ENCODE measurements around the gene LIMD2. TPM values are rescaled to one million over a fixed set of nuclear protein-coding genes. Genes with fewer than 3 reads are reported as not detected.

The LIMD2 gene
- total RNA-seq, 6 experiments from 2014 or later = 2.8 to 9.4 (median 5.2) TPM

DNA sequence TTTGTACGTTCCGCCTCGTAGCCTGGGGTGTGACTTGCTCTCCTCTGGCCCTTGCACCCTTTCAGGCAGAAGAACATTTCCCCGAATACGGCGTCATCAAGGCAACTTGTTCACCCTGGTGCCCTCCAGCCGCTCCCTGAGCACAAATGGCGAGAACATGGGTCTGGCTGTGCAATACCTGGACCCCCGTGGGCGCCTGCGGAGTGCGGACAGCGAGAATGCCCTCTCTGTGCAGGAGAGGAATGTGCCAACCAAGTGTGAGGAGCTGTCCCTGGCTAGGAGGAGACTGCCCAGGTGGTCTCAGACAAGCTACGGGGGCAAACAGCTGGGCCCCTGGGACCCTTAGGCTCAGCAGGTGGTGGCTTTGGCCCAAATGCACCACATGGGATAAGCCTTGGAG lies 10.4 kb downstream of the LIMD2 start:
- peaks cover 0 to 78% (median 28%) of the 10 kb centered on the region in 4 donors for H3K36me3 ChIP-seq
- TF ChIP-seq, protein P1, sequence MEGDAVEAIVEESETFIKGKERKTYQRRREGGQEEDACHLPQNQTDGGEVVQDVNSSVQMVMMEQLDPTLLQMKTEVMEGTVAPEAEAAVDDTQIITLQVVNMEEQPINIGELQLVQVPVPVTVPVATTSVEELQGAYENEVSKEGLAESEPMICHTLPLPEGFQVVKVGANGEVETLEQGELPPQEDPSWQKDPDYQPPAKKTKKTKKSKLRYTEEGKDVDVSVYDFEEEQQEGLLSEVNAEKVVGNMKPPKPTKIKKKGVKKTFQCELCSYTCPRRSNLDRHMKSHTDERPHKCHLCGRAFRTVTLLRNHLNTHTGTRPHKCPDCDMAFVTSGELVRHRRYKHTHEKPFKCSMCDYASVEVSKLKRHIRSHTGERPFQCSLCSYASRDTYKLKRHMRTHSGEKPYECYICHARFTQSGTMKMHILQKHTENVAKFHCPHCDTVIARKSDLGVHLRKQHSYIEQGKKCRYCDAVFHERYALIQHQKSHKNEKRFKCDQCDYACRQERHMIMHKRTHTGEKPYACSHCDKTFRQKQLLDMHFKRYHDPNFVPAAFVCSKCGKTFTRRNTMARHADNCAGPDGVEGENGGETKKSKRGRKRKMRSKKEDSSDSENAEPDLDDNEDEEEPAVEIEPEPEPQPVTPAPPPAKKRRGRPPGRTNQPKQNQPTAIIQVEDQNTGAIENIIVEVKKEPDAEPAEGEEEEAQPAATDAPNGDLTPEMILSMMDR (IDR thresholded peaks at IDR 0.05) = no peak
- no peak for TF ChIP-seq POLR2A (IDR thresholded peaks at IDR 0.05)

DNA sequence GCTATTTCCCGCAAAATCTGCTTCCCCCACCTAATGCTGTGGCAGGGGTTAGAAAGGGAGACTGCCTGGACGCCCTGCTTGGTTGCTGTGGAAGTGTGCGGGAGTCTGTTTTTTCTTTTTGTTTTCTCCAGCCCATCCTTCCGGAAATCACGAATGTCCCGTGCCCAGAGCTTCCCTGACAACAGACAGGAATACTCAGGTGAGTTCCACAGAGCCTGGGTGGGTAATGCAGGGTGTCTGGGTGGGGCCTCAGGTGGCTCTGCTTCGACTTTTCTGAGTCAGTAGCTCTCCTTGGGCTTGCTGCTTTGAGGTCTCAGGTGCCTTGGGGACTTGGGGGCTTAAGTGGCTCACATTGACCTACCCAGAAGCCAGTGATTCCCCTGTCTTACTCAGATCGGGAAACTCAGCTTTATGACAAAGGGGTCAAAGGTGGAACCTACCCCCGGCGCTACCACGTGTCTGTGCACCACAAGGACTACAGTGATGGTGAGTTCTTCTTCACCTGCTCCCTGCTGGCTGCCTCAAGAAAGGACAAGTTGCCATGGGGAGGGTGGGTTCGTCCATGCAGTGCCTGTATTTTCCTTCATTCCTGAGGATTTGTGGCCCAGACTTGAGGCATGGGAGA lies 11.4 kb downstream of the LIMD2 start:
- intact Hi-C loops (cut with DNase I) = no loop called here

More for the DNA sequence above, 10.4 kb downstream of the LIMD2 start:
- DNase-seq (no peak), ATAC-seq (no peak)
- Histone ChIP-seq H3K27me3 (no peaks in the 10 kb centered on the region), H3K4me3 (no peak overlapping the region), H3K9me3 (no peaks in the 10 kb centered on the region), H3K4me1 (no peaks in the 10 kb centered on the region), H3K27ac (no peak overlapping the region)
- intact Hi-C loops (cut with DNase I) = no loop called here
- 95% methylated on average over 4 of the region's 14 CpGs for WGBS (ENCODE audit: insufficient coverage, low coverage, low lambda C conversion rate, missing lambda C conversion rate)

DNA sequence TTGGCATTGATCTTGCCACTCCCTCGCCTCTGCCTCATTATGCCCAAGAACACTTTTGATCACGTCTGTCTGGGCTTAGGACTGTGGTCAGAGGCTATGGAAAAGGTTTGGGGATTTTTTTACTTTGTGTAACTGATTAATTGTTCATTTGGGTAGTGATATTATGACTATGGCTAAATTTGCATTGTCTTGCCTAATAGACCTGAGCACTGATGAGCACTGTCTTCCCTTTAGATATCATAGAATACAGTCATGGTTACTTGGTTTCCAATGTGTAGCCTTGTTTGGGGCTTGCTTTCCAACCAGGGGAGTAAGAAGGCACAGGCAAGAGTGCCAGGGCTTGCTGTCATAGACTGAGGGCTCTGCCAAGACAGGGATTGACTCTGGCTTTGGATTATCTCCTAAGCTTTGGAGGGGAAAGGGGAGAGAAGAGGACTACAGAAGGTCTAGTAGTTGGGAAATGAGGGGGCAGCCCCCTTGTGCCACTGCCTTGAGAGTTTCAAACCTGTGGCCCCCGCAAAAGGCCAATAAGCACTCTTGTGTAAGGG lies 13.7 kb downstream of the LIMD2 start:
- intact Hi-C loops (cut with DNase I) = no loop called here
- H3K4me3 ChIP-seq = no peak overlapping the region
- H3K9me3 ChIP-seq = no peaks in the 10 kb centered on the region
- no peaks in the 10 kb centered on the region for H3K27me3 ChIP-seq
- TF ChIP-seq POLR2A (IDR thresholded peaks at IDR 0.05) = no peak
- TF ChIP-seq, protein P1 (IDR thresholded peaks at IDR 0.05) = no peak
- H3K4me1 ChIP-seq = peaks cover 0 to 3% (median under 1%) of the 10 kb centered on the region in 4 donors
- 85% methylated on average over 2 of the region's 3 CpGs for WGBS (ENCODE audit: insufficient coverage, low coverage, low lambda C conversion rate, missing lambda C conversion rate)
- no peak for ATAC-seq
- H3K36me3 ChIP-seq = peaks cover 0 to 71% (median 24%) of the 10 kb centered on the region in 4 donors
- H3K27ac ChIP-seq = no peak overlapping the region
- DNase-seq = no peak

More for the DNA sequence above, 11.4 kb downstream of the LIMD2 start:
- no peak overlapping the region for H3K27ac ChIP-seq
- H3K4me3 ChIP-seq = no peak overlapping the region
- WGBS (ENCODE audit: insufficient coverage, low coverage, low lambda C conversion rate, missing lambda C conversion rate) = 82% methylated on average over 8 of the region's 12 CpGs
- ATAC-seq (no peak), DNase-seq (no peak)
- no peaks in the 10 kb centered on the region for H3K4me1 ChIP-seq
- TF ChIP-seq POLR2A (IDR thresholded peaks at IDR 0.05) = no peak
- TF ChIP-seq, protein P1 (IDR thresholded peaks at IDR 0.05) = no peak
- H3K27me3 ChIP-seq = no peaks in the 10 kb centered on the region
- H3K36me3 ChIP-seq = peaks cover 0 to 72% (median 28%) of the 10 kb centered on the region in 4 donors
- H3K9me3 ChIP-seq = no peaks in the 10 kb centered on the region

DNA sequence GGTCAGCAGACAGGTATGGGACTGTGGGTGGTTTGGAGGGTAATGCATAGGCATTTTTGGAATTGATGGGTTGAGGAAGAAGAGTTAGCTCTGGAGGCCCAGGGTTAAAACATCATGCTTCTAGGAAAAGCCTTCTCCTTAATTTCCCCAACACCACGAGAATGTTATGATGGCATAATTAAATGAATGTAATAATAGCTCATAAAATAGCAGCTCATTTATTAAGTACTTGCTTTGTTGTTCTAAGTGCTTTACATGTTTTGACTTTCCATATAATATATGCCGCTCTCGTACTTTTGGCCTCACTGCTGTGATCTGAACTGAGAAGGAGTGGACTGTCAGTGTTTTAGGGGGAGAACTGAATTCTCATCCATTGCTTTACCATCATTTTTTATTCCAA lies 14.3 kb downstream of the LIMD2 start:
- WGBS (ENCODE audit: insufficient coverage, low coverage, low lambda C conversion rate, missing lambda C conversion rate) = 88% methylated on average over 3 of the region's 3 CpGs
- no peaks in the 10 kb centered on the region for H3K9me3 ChIP-seq
- no peak overlapping the region for H3K27ac ChIP-seq
- H3K36me3 ChIP-seq = peaks cover 0 to 65% (median 18%) of the 10 kb centered on the region in 4 donors
- ATAC-seq (no peak), DNase-seq (no peak)
- peaks cover 0 to 8% (median 2%) of the 10 kb centered on the region in 4 donors for H3K4me1 ChIP-seq
- no peak for TF ChIP-seq POLR2A (IDR thresholded peaks at IDR 0.05)
- TF ChIP-seq, protein P1 (IDR thresholded peaks at IDR 0.05) = no peak
- intact Hi-C loops (cut with DNase I) = no loop called here
- no peaks in the 10 kb centered on the region for H3K27me3 ChIP-seq
- no peak overlapping the region for H3K4me3 ChIP-seq
